NCI-H1436 (cell line): ENCODE results near the gene MPP7.

Experiments
- DNase-seq: peaks from one replicate; lab custom pipeline; 2025; lab: John Stamatoyannopoulos, UW

MPP7 gene

GRCh38 chr10:28305553-28305952, 2.7 kb upstream of the MPP7 start:
- no peak for DNase-seq

- no peak for DNase-seq
Observed at GRCh38 chr10:28304032-28304571, 1.2 kb upstream of the MPP7 start.

- peak; percentile 76 for DNase-seq
Observed at GRCh38 chr10:28302012-28302637, 739 bp downstream of the MPP7 start.

GRCh38 chr10:28300027-28300426, 2.8 kb downstream of the MPP7 start:
- DNase-seq, result no peak

- DNase-seq, result no peak
Observed at GRCh38 chr10:28298951-28299350, 3.9 kb downstream of the MPP7 start.

- no peak for DNase-seq
Observed at GRCh38 chr10:28296023-28296422, 6.8 kb downstream of the MPP7 start.

GRCh38 chr10:28295336-28295735, 7.5 kb downstream of the MPP7 start:
- DNase-seq, result no peak

- DNase-seq, result no peak
Observed at GRCh38 chr10:28294809-28295208, 8.1 kb downstream of the MPP7 start.

GRCh38 chr10:28294169-28294532, 8.7 kb downstream of the MPP7 start:
- DNase-seq, result no peak

GRCh38 chr10:28293236-28294168, 9.4 kb downstream of the MPP7 start:
- no peak for DNase-seq

GRCh38 chr10:28291881-28292297, 11.0 kb downstream of the MPP7 start:
- no peak for DNase-seq

- no peak for DNase-seq
Observed at GRCh38 chr10:28285816-28286215, 17.0 kb downstream of the MPP7 start.

GRCh38 chr10:28284126-28284525, 18.7 kb downstream of the MPP7 start:
- peak; percentile 2 for DNase-seq

- no peak for DNase-seq
Observed at GRCh38 chr10:28283251-28283650, 19.6 kb downstream of the MPP7 start.

GRCh38 chr10:28282336-28282735, 20.5 kb downstream of the MPP7 start:
- peak; percentile 57 for DNase-seq

- peak; percentile 12 for DNase-seq
Observed at GRCh38 chr10:28281726-28282315, 21.0 kb downstream of the MPP7 start.

- no peak for DNase-seq
Observed at GRCh38 chr10:28280652-28281051, 22.2 kb downstream of the MPP7 start.

- no peak for DNase-seq
Observed at GRCh38 chr10:28279878-28280277, 23.0 kb downstream of the MPP7 start.

- no peak for DNase-seq
Observed at GRCh38 chr10:28278842-28279241, 24.0 kb downstream of the MPP7 start.

- no peak for DNase-seq
Observed at GRCh38 chr10:28276384-28276783, 26.5 kb downstream of the MPP7 start.

- DNase-seq, result no peak
Observed at GRCh38 chr10:28274475-28274874, 28.4 kb downstream of the MPP7 start.

GRCh38 chr10:28273343-28273742, 29.5 kb downstream of the MPP7 start:
- no peak for DNase-seq
